Upper lobe of right lung (tissue), 1 donor: ENCODE results near the gene PTPRN2. TPM values are rescaled to one million over a fixed set of nuclear protein-coding genes. Genes with fewer than 3 reads are reported as not detected.

ENCODE experiments used
- ATAC-seq: fragments of 200-7000 bp; cut with Tn5 transposase; one replicate; pipeline ENCODE4 v1.9.1; 2020; ENCODE audit warnings: mild to moderate bottlenecking, moderate library complexity
- DNase-seq: peaks from one replicate; pipeline ENCODE4 v3.0.0-alpha.2; 2020
- H3K27ac ChIP-seq: fragments of 200-600 bp; one replicate; pipeline ENCODE4 v1.8.0; 2022
- H3K27me3 ChIP-seq: fragments of 200-600 bp; one replicate; pipeline ENCODE4 v1.8.0; 2022; ENCODE audit warnings: mild to moderate bottlenecking
- H3K36me3 ChIP-seq: fragments of 200-600 bp; one replicate; pipeline ENCODE4 v1.8.0; 2022
- H3K4me1 ChIP-seq: fragments of 200-600 bp; one replicate; pipeline ENCODE4 v1.8.0; 2022
- H3K4me3 ChIP-seq: fragments of 200-600 bp; one replicate; pipeline ENCODE4 v1.8.0; 2022; ENCODE audit warnings: mild to moderate bottlenecking
- H3K9me3 ChIP-seq: fragments of 200-600 bp; one replicate; pipeline ENCODE4 v1.8.0; 2022
- CTCF ChIP-seq: fragments of 200-600 bp; IDR thresholded peaks from one replicate; pipeline ENCODE4 v1.8.0; 2022; ENCODE audit warnings: antibody characterized with exemption
- intact Hi-C: fragments of 100-400 bp; cut with DNase I; formaldehyde crosslinking; loops from one replicate; pipeline ENCODE4 v1.11.0; 2022
- total RNA-seq: library from RNA; stranded (reverse); fragmentation: NEBNext Ultra II Directional; extraction: Animal tissue kit (Norgen Biotek cat#: 25700); gene quantifications from one replicate; pipeline ENCODE4 v1.2.1, GENCODE V29; 2021
- donor health status: DM: no; HTN: yes; CAD: no; lungs with severe emphysema.

Gene PTPRN2
- total RNA-seq, 1 donor from 2014 or later, result 4.9 TPM

GRCh38 chr7:157679607-157680006 lies 908.0 kb downstream of the PTPRN2 start:
- ATAC-seq, result no peak
- no peak for TF ChIP-seq CTCF
- Histone ChIP-seq H3K27ac (no peak overlapping the region), H3K27me3 (peaks cover 87% of the 10 kb centered on the region), H3K4me1 (no peaks in the 10 kb centered on the region), H3K4me3 (no peak overlapping the region), H3K9me3 (no peaks in the 10 kb centered on the region), H3K36me3 (no peaks in the 10 kb centered on the region)
- DNase-seq, result no peak
- intact Hi-C loops, result no loop called here

- H3K4me1 ChIP-seq, result no peaks in the 10 kb centered on the region
- peaks cover 79% of the 10 kb centered on the region for H3K27me3 ChIP-seq
- no peak for DNase-seq
- H3K27ac ChIP-seq, result no peak overlapping the region
- H3K36me3 ChIP-seq, result no peaks in the 10 kb centered on the region
- intact Hi-C loops, result no loop called here
- no peaks in the 10 kb centered on the region for H3K9me3 ChIP-seq
- TF ChIP-seq CTCF, result no peak
- H3K4me3 ChIP-seq, result no peak overlapping the region
- ATAC-seq, result no peak
Measured at GRCh38 chr7:157678501-157678900, 909.1 kb downstream of the PTPRN2 start.

- no peaks in the 10 kb centered on the region for H3K4me1 ChIP-seq
- H3K36me3 ChIP-seq, result no peaks in the 10 kb centered on the region
- TF ChIP-seq CTCF, result no peak
- H3K9me3 ChIP-seq, result no peaks in the 10 kb centered on the region
- no peak for ATAC-seq
- H3K4me3 ChIP-seq, result no peak overlapping the region
- H3K27ac ChIP-seq, result no peak overlapping the region
- no peak for DNase-seq
- H3K27me3 ChIP-seq, result peaks cover 61% of the 10 kb centered on the region
- intact Hi-C loops, result no loop called here
Measured at GRCh38 chr7:157676456-157677255, 911.0 kb downstream of the PTPRN2 start.

GRCh38 chr7:157676001-157676400 lies 911.6 kb downstream of the PTPRN2 start:
- no peak for TF ChIP-seq CTCF
- no peaks in the 10 kb centered on the region for H3K4me1 ChIP-seq
- H3K4me3 ChIP-seq, result no peak overlapping the region
- H3K9me3 ChIP-seq, result no peaks in the 10 kb centered on the region
- no peak overlapping the region for H3K27ac ChIP-seq
- ATAC-seq, result no peak
- intact Hi-C loops, result no loop called here
- no peaks in the 10 kb centered on the region for H3K36me3 ChIP-seq
- DNase-seq, result peak; percentile 50
- peaks cover 54% of the 10 kb centered on the region for H3K27me3 ChIP-seq

- no peak overlapping the region for H3K4me3 ChIP-seq
- H3K4me1 ChIP-seq, result no peaks in the 10 kb centered on the region
- ATAC-seq (no peak), DNase-seq (peak; percentile 58)
- no peak overlapping the region for H3K27ac ChIP-seq
- H3K9me3 ChIP-seq, result no peaks in the 10 kb centered on the region
- H3K36me3 ChIP-seq, result no peaks in the 10 kb centered on the region
- no peak for TF ChIP-seq CTCF
- intact Hi-C loops, result no loop called here
- peaks cover 49% of the 10 kb centered on the region for H3K27me3 ChIP-seq
Measured at GRCh38 chr7:157675427-157675927, 912.1 kb downstream of the PTPRN2 start.
